GM15510 (cell line): ENCODE measurements around the gene SCAF8.

ENCODE experiments used
- POLR2A ChIP-seq: IDR thresholded peaks from 3 replicates; pipeline ENCODE4 v1.6.1; 2011; ENCODE audit warnings: borderline replicate concordance; ENCODE audit not compliant: insufficient read length; ENCODE audit errors: extremely low read depth

The SCAF8 gene

GRCh38 chr6:154792325-154792724, 59.1 kb downstream of the SCAF8 start:
- no peak for TF ChIP-seq POLR2A

GRCh38 chr6:154792761-154793160, 59.5 kb downstream of the SCAF8 start:
- no peak for TF ChIP-seq POLR2A

GRCh38 chr6:154796484-154796883, 63.3 kb downstream of the SCAF8 start:
- no peak for TF ChIP-seq POLR2A

DNA sequence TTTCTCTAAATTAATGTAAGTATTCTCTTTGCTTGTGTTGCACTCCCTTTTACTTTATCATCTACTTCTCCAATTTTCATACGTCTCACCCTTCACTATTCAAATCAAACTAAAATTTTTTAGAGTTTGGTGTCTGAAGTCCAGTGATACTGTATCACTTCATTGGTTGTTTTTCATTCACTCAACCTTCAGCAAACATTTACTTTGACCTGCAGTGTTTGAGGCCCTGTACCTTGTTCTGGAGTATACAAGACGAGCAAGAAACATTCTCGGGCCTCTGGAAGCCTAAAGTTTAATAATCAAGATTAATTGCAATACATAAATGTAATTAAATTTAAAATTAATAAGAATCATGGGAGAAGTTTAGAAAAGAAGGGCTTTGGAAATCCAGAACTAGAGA, 64.6 kb downstream of the SCAF8 start:
- TF ChIP-seq POLR2A: no peak

DNA sequence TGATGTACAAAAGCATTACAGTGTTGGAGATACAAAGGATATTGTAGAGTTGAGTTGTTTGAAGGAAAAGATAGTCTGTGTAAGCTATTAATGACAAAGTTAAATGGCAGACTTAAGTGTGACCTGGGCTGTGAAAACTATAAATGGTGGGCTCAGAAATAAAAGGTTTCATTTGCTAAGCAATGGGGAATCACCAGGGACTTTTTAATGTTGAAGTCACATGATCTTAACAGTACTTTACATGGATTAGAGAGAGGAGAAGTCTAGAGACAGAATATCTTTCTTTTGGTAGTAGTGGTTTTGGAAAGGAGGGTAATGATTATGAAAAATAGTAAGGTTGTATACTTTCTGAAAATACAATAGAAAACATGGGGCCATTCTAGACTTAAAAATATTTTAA, 67.1 kb downstream of the SCAF8 start:
- no peak for TF ChIP-seq POLR2A

GRCh38 chr6:154805288-154805911, 72.2 kb downstream of the SCAF8 start:
- TF ChIP-seq POLR2A: no peak

DNA sequence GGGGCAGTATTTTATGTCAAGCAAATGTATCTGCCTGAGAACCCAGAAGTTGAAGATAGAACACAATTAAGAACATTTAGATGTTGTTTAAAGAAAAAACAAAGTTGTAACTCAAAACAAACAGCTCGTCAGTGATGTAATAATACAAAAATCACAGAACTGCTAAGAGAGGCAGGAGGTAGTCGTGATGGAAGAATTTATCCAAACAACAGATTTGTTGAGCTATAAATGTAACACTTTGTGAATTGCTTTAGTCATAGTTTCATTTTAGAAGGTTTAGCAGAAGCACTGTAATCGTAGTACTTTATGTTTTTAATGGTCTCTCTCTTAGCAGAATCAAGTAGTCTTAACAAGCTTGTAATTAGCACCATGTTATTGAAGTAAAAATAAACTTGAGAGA, 73.6 kb downstream of the SCAF8 start:
- no peak for TF ChIP-seq POLR2A

DNA sequence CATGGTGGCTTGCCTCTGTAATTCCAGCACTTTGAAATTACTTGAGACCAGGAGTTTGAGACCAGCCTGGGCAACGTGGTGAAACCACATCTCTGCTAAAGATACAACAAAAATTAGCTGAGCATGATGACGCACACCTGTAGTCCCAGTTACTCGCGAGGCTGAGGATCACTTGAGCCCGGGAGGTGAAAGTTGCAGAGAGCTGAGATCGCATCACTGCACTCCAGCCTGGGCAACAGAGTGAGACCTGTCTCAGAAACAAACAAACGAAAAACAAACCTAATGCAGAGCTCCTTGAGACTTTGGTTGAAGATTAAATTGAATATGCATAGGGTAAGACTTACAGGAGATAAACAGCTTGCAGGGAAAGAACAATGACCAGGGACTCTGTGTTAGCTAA, 80.8 kb downstream of the SCAF8 start:
- no peak for TF ChIP-seq POLR2A

DNA sequence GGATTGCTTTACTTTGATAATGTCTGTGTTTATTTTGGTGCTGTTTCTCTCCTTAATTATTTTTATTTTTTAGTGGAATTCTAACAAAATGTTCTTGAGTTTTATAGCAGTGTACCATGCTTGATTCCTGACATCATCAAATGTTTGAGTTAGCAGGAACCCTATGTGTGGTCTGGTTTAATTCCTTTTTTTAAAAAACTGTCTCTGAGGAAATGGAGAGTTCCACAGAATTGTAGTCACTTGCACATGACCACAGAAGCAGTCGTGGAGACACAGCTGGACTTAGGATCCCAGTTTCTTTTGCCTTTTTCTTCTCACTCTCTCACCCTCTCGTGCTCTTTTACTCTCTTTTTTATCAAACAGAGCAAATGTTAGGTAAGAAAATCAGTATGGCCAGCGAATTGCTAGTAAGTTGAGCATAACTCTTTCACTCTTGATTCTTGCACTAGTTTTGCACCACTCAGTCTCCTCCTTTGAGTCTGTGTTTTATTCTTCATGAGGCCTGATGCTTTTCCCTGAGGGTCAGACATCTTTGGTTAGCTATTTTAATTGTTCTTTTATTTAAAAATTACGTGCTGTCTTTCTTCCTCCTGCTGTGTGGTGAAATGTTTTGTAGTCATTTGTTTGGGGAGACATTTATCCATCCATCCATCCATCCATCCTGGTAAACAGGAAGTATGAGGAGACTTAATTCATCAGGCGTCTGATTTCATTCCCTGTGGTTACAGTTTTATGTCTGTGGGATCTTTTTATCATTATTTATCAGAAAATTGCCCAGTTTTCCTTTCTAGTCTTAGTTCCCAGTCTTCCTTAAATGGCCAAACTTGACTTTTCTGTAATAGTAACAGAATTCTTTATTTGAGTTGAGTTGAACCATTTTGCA, 83.0 kb downstream of the SCAF8 start:
- TF ChIP-seq POLR2A: no peak

- TF ChIP-seq POLR2A: no peak
These were observed 87.9 kb downstream of the SCAF8 start for GRCh38 chr6:154821099-154821498.

DNA sequence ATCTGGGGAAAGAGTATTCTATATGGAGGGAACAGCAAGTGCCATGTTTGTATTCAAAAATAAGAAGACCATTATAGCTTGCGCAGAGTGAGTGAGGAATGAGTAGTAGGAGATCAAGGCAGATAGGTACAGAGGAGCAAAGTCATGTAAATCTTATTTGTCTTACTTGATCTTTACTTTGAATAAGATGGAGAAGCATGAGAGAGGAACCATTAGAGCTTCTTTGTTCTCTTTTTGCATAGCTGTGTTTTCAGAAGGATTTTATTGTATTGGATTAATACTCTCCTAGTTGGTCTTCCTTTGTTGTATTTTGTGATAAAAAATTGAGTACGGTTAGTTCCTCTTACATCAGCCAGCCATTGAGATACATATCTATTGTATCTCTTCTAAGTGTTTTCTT, 88.4 kb downstream of the SCAF8 start:
- no peak for TF ChIP-seq POLR2A

DNA sequence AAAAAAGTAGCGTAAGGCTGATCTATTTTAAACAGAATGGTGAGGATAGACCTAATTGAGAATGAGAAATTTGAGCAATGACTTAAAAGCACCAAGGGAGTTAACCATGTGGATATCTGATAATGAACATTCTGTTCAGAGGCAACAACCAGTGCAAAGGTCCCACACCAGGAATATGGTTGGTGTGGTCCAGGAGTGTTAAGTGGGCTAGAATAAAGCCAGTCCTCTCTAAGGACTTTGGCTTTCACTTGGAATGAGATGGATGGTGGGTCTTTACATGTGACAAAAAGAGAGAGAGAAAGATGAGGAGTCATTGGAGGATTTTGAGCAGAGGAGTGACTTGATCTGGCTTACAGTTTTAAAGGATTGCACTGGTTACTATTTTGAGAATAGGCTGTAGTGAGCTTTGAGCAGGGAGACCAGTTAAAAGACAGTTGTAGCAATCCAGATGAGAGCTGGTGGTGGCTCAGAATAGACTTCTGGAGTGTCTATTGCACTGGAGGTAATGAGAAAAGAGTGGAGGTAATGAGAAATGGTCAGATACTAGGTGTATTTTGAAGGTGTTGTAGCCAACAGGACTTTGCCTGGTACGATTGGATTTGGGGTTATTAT, 89.8 kb downstream of the SCAF8 start:
- TF ChIP-seq POLR2A: no peak

DNA sequence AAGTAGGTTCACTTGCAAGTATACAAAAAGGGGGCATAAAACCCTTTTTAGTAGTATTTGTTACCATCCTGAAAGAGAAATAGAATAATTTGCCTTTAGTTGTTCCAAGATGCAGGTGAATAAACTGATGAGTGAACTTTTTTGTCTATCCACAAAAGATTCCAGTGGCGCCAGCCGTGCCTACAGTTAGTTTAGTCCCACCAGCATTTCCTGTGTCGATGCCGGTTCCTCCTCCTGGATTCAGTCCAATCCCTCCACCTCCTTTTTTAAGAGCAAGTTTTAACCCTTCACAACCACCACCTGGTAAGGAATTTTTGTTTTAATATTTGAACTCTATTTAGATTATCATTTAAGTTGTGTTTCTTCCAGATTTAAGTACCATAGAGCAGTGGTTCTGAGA, 90.9 kb downstream of the SCAF8 start:
- no peak for TF ChIP-seq POLR2A

GRCh38 chr6:154829970-154830369, 96.8 kb downstream of the SCAF8 start:
- TF ChIP-seq POLR2A: no peak

DNA sequence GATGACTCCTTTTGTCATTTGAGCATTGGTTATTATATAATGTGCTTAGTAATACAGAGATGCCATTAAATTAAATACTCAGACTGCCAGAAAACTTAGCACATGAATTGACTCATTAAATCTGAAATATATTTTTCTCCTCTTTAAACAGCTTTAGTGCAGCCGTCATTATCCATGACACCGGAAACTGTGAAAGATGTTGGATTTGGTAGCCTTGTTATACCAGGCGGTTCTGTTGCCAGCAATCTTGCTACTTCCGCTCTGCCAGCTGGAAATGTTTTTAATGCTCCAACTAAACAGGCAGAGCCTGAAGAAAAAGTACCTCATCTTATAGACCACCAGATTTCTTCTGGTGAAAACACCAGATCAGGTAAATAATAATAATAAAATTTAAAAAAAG, 97.6 kb downstream of the SCAF8 start:
- no peak for TF ChIP-seq POLR2A

DNA sequence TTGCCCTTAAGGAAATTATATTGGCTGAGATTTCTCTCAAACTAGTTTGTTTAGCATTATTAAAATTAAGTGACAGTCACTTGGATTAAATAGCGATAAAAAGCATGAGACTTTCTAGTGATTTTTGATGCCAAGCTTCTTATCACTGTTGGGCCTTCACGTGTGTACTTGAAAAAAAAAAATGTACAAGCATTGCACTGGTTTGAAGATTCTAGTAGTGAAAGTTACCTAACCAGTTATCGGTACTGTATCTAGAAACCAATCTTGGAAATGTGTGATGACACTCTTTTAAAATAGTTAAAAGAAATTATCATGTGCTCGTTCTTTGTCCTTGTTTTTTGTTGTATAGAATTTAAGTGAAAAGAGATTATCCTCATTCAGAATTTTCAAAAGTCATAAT, 102.1 kb downstream of the SCAF8 start:
- no peak for TF ChIP-seq POLR2A
